H1 (cell line): ENCODE results near the gene ADCK1. TPM values are rescaled to one million over a fixed set of nuclear protein-coding genes. Genes with fewer than 3 reads are reported as not detected.

ENCODE experiments used
- CTCF ChIA-PET: fragments of 300-600 bp; sonication (Branson Sonifier 250); formaldehyde crosslinking; loops from one replicate; lab custom pipeline; 2021; ENCODE audit not compliant: partially characterized antibody; lab: Charles Lee
- POLR2A ChIA-PET: fragments of 300-600 bp; sonication (Branson Sonifier 250); formaldehyde crosslinking; loops from one replicate; lab custom pipeline; 2021; ENCODE audit warnings: inconsistent platforms; ENCODE audit not compliant: partially characterized antibody; lab: Charles Lee
- DNase-seq, 2 experiments: peaks; one replicate each; pipeline versions ENCODE4 v3.0.0 to v3.0.0-alpha.2; 2010 to 2022; ENCODE audit warnings: low spot score in 2 of 2, low read depth in 1 of 2, mixed read lengths in 1 of 2
- FAIRE-seq: peaks from 2 replicates; lab custom pipeline; 2011; peaks lifted over from hg19 to GRCh38; lab: Jason Lieb, UNC
- H2AFZ ChIP-seq: 2 replicates; pipeline ENCODE4 v1.8.1; 2012; ENCODE audit warnings: low read length, inconsistent platforms
- H2AK5ac ChIP-seq: 2 replicates; pipeline ENCODE4 v1.6.1; 2013; ENCODE audit warnings: low read depth, low read length
- H2BK120ac ChIP-seq: replicated peaks from 2 replicates; pipeline ENCODE3; 2013; ENCODE audit warnings: low read depth, low read length, inconsistent platforms
- H2BK12ac ChIP-seq: 2 replicates; pipeline ENCODE4 v1.6.1; 2013; ENCODE audit warnings: low read depth, low read length
- H2BK15ac ChIP-seq: 2 replicates; pipeline ENCODE4 v1.6.1; 2013; ENCODE audit warnings: low read length
- H2BK20ac ChIP-seq: 2 replicates; pipeline ENCODE4 v1.6.1; 2013; ENCODE audit warnings: low read length
- H2BK5ac ChIP-seq: 2 replicates; pipeline ENCODE4 v1.6.1; 2013; ENCODE audit warnings: low read depth, low read length
- H3K14ac ChIP-seq: 2 replicates; pipeline ENCODE4 v1.6.1; 2013; ENCODE audit warnings: inconsistent platforms; ENCODE audit not compliant: insufficient read length
- H3K18ac ChIP-seq: 2 replicates; pipeline ENCODE4 v1.6.1; 2013; ENCODE audit warnings: low read length; ENCODE audit errors: extremely low read depth
- H3K23ac ChIP-seq: 2 replicates; pipeline ENCODE4 v1.6.1; 2013; ENCODE audit warnings: inconsistent platforms; ENCODE audit not compliant: insufficient read length
- H3K23me2 ChIP-seq: 2 replicates; pipeline ENCODE4 v1.6.1; 2013; ENCODE audit warnings: low read depth, low read length
- H3K27ac ChIP-seq: 2 replicates; pipeline ENCODE4 v1.6.1; 2011; ENCODE audit warnings: low read depth, low read length, inconsistent platforms
- H3K27me3 ChIP-seq, 4 experiments: replicated peaks in 1 of 4; 1 replicate in 1 of 4; 2 replicates in 3 of 4; pipeline versions ENCODE4 v1.6.1 to v1.8.1; 2011 to 2013; ENCODE audit warnings: low read length in 3 of 4, mild to moderate bottlenecking in 3 of 4, inconsistent platforms in 2 of 4, mixed read lengths in 2 of 4, moderate library complexity in 1 of 4; ENCODE audit not compliant: control insufficient read depth in 3 of 4, insufficient read depth in 3 of 4; ENCODE audit errors: extremely low read depth in 1 of 4
- H3K36me3 ChIP-seq, 4 experiments: 2 replicates each; pipeline versions ENCODE4 v1.6.1 to v1.8.1; 2011 to 2013; ENCODE audit warnings: mild to moderate bottlenecking in 4 of 4, low read length in 3 of 4, moderate library complexity in 2 of 4, control low read depth in 1 of 4, inconsistent platforms in 1 of 4; ENCODE audit not compliant: insufficient read depth in 4 of 4, control insufficient read depth in 2 of 4
- H3K4ac ChIP-seq: replicated peaks from 2 replicates; pipeline ENCODE3; 2013; ENCODE audit warnings: low read length, low read depth, mixed read lengths, inconsistent platforms; ENCODE audit not compliant: insufficient read length
- H3K4me1 ChIP-seq, 4 experiments: replicated peaks in 1 of 4; 1 replicate in 1 of 4; 2 replicates in 3 of 4; pipeline versions ENCODE4 v1.6.1 to v1.8.1; 2011 to 2013; ENCODE audit warnings: low read length in 3 of 4, inconsistent platforms in 2 of 4, mixed read lengths in 1 of 4; ENCODE audit not compliant: insufficient read depth in 4 of 4, control insufficient read depth in 3 of 4
- H3K4me2 ChIP-seq, 2 experiments: 2 replicates each; pipeline versions ENCODE4 v1.6.1 to v1.8.1; 2011 to 2013; ENCODE audit warnings: low read depth in 2 of 2, low read length in 2 of 2, control low read depth in 1 of 2, inconsistent platforms in 1 of 2, mild to moderate bottlenecking in 1 of 2; ENCODE audit not compliant: insufficient read depth in 1 of 2
- H3K4me3 ChIP-seq, 4 experiments: fragments of 200-600, 300-600 bp in 1 of 4; sonication (generic), shearing (Covaris generic), sonication (Bioruptor Twin) in 1 of 4; 2 replicates each; pipeline versions ENCODE4 v1.5.1 to v1.8.1; 2011 to 2016; ENCODE audit warnings: low read length in 4 of 4, low read depth in 3 of 4, control low read depth in 2 of 4, inconsistent platforms in 2 of 4, mild to moderate bottlenecking in 2 of 4, mixed read lengths in 1 of 4, moderate library complexity in 1 of 4; ENCODE audit not compliant: insufficient read depth in 2 of 4; ENCODE audit errors: extremely low read depth in 1 of 4
- H3K56ac ChIP-seq: replicated peaks from 2 replicates; pipeline ENCODE3; 2013; ENCODE audit warnings: low read depth, mild to moderate bottlenecking, mixed read lengths, low read length, inconsistent platforms; ENCODE audit not compliant: insufficient read length
- H3K79me1 ChIP-seq: 2 replicates; pipeline ENCODE4 v1.6.1; 2013; ENCODE audit warnings: low read depth, low read length, control low read depth
- H3K79me2 ChIP-seq, 2 experiments: 2 replicates each; pipeline versions ENCODE4 v1.6.1 to v1.8.1; 2012 to 2013; ENCODE audit warnings: low read length in 2 of 2, mild to moderate bottlenecking in 2 of 2, inconsistent platforms in 1 of 2; ENCODE audit not compliant: insufficient read depth in 2 of 2, control insufficient read depth in 1 of 2
- H3K9ac ChIP-seq, 4 experiments: replicated peaks in 1 of 4; 1 replicate in 1 of 4; 2 replicates in 3 of 4; pipeline versions ENCODE4 v1.6.1 to v1.8.1; 2011 to 2013; ENCODE audit warnings: low read depth in 3 of 4, low read length in 3 of 4, control low read depth in 2 of 4, mild to moderate bottlenecking in 2 of 4, moderate library complexity in 2 of 4, inconsistent platforms in 1 of 4; ENCODE audit errors: extremely low read depth in 1 of 4
- H3K9me3 ChIP-seq, 2 experiments: 2 replicates each; pipeline versions ENCODE4 v1.6.1 to v1.8.1; 2012 to 2013; ENCODE audit warnings: mild to moderate bottlenecking in 2 of 2, moderate library complexity in 2 of 2, control low read depth in 1 of 2, inconsistent platforms in 1 of 2, low read depth in 1 of 2, low read length in 1 of 2, mixed read lengths in 1 of 2; ENCODE audit not compliant: insufficient read depth in 2 of 2
- H4K20me1 ChIP-seq, 2 experiments: replicated peaks in 1 of 2; 2 replicates each; pipeline versions ENCODE3 to v1.8.1; 2011 to 2013; ENCODE audit warnings: inconsistent platforms in 2 of 2, low read length in 2 of 2, mild to moderate bottlenecking in 1 of 2; ENCODE audit not compliant: insufficient read depth in 2 of 2, control insufficient read depth in 1 of 2
- H4K5ac ChIP-seq: 2 replicates; pipeline ENCODE4 v1.6.1; 2013; ENCODE audit warnings: low read length, low read depth, mixed read lengths, inconsistent platforms; ENCODE audit not compliant: insufficient read length
- H4K8ac ChIP-seq: 2 replicates; pipeline ENCODE4 v1.8.0; 2013; ENCODE audit warnings: mild to moderate bottlenecking, moderate library complexity, low read length, inconsistent platforms; ENCODE audit not compliant: insufficient read depth; ENCODE audit errors: extremely low read depth
- H4K91ac ChIP-seq: replicated peaks from 2 replicates; pipeline ENCODE3; 2013; ENCODE audit warnings: low read length, mixed read lengths, inconsistent platforms; ENCODE audit not compliant: insufficient read length
- BRCA1 ChIP-seq: IDR thresholded peaks from 2 replicates; pipeline ENCODE4 v1.6.1; 2012; ENCODE audit warnings: low read depth, low read length, improper control_type of control experiment
- CBX8 ChIP-seq: fragments of 300-800, 300-1000 bp; sonication (generic); IDR thresholded peaks from 2 replicates; pipeline ENCODE4 v1.7.1; 2016; ENCODE audit warnings: low read depth, low read length, borderline replicate concordance
- CHD1 ChIP-seq: IDR thresholded peaks from 2 replicates; pipeline ENCODE4 v1.6.1; 2012; ENCODE audit warnings: low read depth, low read length, improper control_type of control experiment
- KDM4A ChIP-seq: IDR thresholded peaks from one replicate; pipeline ENCODE4 v1.7.1; 2012; ENCODE audit warnings: low read depth, mild to moderate bottlenecking, moderate library complexity, low read length, inconsistent platforms; ENCODE audit not compliant: severe bottlenecking
- NANOG ChIP-seq: IDR thresholded peaks from 2 replicates; pipeline ENCODE4 v1.6.1; 2011; ENCODE audit warnings: low read length, low read depth, mild to moderate bottlenecking, inconsistent platforms; ENCODE audit not compliant: insufficient read depth, poor library complexity, severe bottlenecking
- RFX5 ChIP-seq: IDR thresholded peaks from 2 replicates; pipeline ENCODE4 v1.6.1; 2011; ENCODE audit warnings: low read depth, low read length, improper control_type of control experiment, borderline replicate concordance
- RNF2 ChIP-seq: fragments of 200-900, 300-1000 bp; sonication (generic); IDR thresholded peaks from 2 replicates; pipeline ENCODE4 v1.7.1; 2016; ENCODE audit warnings: borderline replicate concordance, low read depth, mild to moderate bottlenecking, antibody characterized with exemption, low read length; ENCODE audit not compliant: poor library complexity, severe bottlenecking; ENCODE audit errors: missing control alignments
- SP2 ChIP-seq: IDR thresholded peaks from 2 replicates; pipeline ENCODE4 v1.6.1; 2012; ENCODE audit warnings: mild to moderate bottlenecking, low read length, inconsistent platforms
- WGBS, 2 experiments: shearing (Covaris generic) in 1 of 2; methylation state at CpG; one replicate each; pipeline versions ENCODE4 v1.1.6 to v1.1.7; 2013 to 2015; ENCODE audit warnings: low lambda C conversion rate in 2 of 2, mixed read lengths in 2 of 2, inconsistent platforms in 1 of 2, low coverage in 1 of 2, missing lambda C conversion rate in 1 of 2; ENCODE audit not compliant: insufficient replicate concordance in 2 of 2, insufficient coverage in 1 of 2, insufficient read length in 1 of 2; ENCODE audit errors: extremely low coverage in 1 of 2, missing lambda C conversion rate in 1 of 2; 5-methylcytosine and 5-hydroxymethylcytosine counted together
- polyA plus RNA-seq, 7 experiments: library from polyadenylated mRNA; depleted of rRNA in 3 of 7; stranded (reverse) in 5 of 7; unstranded in 2 of 7; fragments of >200 nt in 5 of 7; fragments of 200-250 nt in 2 of 7; gene quantifications; 1 replicate in 5 of 7; 2 replicates in 1 of 7; 4 replicates in 1 of 7; pipeline versions ENCODE4 v1.2.1 to v1.2.3, GENCODE V29; 2011 to 2013; ENCODE audit warnings: missing spikeins in 2 of 7, mixed read lengths in 2 of 7
- total RNA-seq: library from RNA; stranded (reverse); fragmentation: NEBNext Ultra II Directional; extraction: Animal tissue kit (Norgen Biotek cat#: 25700); gene quantifications from 2 replicates; pipeline ENCODE4 v1.2.1, GENCODE V29; 2021

The ADCK1 gene
- total and polyA plus RNA-seq, 2 of the 8 experiments (the other 6 are each of a cell fraction or from before 2014, with no cell fraction given): 11.0 to 16.8 TPM

DNA sequence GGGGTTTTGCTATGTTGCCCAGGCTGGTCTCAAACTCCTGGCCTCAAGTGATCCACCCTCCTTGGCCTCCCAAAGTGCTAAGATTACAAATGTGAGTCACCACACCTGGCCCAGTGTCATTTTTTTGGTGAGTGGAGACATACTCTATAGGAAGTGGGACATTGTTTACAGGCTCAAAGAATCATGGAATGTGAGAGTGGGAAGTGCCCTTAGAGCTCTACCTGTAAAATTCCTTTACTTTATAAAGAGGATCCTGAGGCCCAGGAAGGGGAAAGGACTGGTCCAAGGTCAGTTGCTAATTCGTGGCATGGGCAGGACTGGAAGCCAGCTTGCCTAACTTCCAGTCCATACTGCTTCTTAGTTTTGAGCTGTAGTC is 8.7 kb upstream of the ADCK1 start:
- no peak overlapping the region for H3K23ac ChIP-seq
- no peaks in the 10 kb centered on the region for H3K79me1 ChIP-seq
- no peak overlapping the region for H3K14ac ChIP-seq
- H3K27ac ChIP-seq: no peak overlapping the region
- H2AK5ac ChIP-seq: no peak overlapping the region
- H3K4me2 ChIP-seq: no peak overlapping the region
- no peak overlapping the region for H4K91ac ChIP-seq
- peaks cover 0 to 11% (median under 1%) of the 10 kb centered on the region in 4 experiments; a peak in 3 of 7 replicates for H3K4me1 ChIP-seq
- 73% methylated on average over 1 of the region's 1 CpG; no CpG with 5 or more reads in 1 of the 2 experiments for WGBS, 2 experiments
- H2BK120ac ChIP-seq: no peak overlapping the region
- H4K5ac ChIP-seq: no peak overlapping the region
- no peaks in the 10 kb centered on the region for H3K23me2 ChIP-seq
- no peaks in the 10 kb centered on the region for H3K79me2 ChIP-seq
- ChIA-PET CTCF (interaction anchor here (0.6 to 2.4 kb wide), 5 partner anchors 8 to 30 kb away, joined by 3 to 16 read pairs (median 3); partner anchors contain the start of genes ADCK1 and SNW1), POLR2A (interaction anchor here (0.8 to 2.1 kb wide), 4 partner anchors 9 to 29 kb away, joined by 3 to 8 read pairs (median 4); partner anchors contain the start of gene ADCK1)
- H3K9me3 ChIP-seq: no peaks in the 10 kb centered on the region
- H4K8ac ChIP-seq: no peak overlapping the region
- H2BK15ac ChIP-seq: no peak overlapping the region
- no peaks in the 10 kb centered on the region for H3K36me3 ChIP-seq
- H3K27me3 ChIP-seq: no peaks in the 10 kb centered on the region
- H3K4me3 ChIP-seq: no peak overlapping the region
- H2BK20ac ChIP-seq: no peak overlapping the region
- DNase-seq: no peak
- H3K18ac ChIP-seq: no peak overlapping the region
- H2AFZ ChIP-seq: no peak overlapping the region
- H4K20me1 ChIP-seq: no peaks in the 10 kb centered on the region
- no peak overlapping the region for H2BK5ac ChIP-seq
- no peak overlapping the region; a peak in 1 of 7 replicates for H3K9ac ChIP-seq
- no peak overlapping the region for H2BK12ac ChIP-seq
- FAIRE-seq: no peak
- H3K4ac ChIP-seq: no peak overlapping the region
- H3K56ac ChIP-seq: no peak overlapping the region
- no peak for TF ChIP-seq BRCA1
- TF ChIP-seq NANOG: no peak
- no peak for TF ChIP-seq CHD1
- no peak for TF ChIP-seq RNF2
- no peak for TF ChIP-seq CBX8
- TF ChIP-seq SP2: no peak
- TF ChIP-seq RFX5: no peak
- TF ChIP-seq KDM4A: no peak
